Measurements from ENCODE around the gene MPEG1. TPM values are rescaled to one million over a fixed set of nuclear protein-coding genes. Genes with fewer than 3 reads are reported as not detected.
A peak's percentile ranks its signal among the peaks of the same experiment; 100 is the strongest.

MPEG1 gene
- total and polyA plus RNA-seq, 7 donors: 0.82 to 6.1 (median 3.8) TPM

- H3K9me3 ChIP-seq: no peaks in the 10 kb centered on the region
- ATAC-seq: no peak
- no peaks in the 10 kb centered on the region for H3K36me3 ChIP-seq (ENCODE audit: insufficient read depth in 1 of 2, low read depth in 1 of 2)
- TF ChIP-seq, protein P1, sequence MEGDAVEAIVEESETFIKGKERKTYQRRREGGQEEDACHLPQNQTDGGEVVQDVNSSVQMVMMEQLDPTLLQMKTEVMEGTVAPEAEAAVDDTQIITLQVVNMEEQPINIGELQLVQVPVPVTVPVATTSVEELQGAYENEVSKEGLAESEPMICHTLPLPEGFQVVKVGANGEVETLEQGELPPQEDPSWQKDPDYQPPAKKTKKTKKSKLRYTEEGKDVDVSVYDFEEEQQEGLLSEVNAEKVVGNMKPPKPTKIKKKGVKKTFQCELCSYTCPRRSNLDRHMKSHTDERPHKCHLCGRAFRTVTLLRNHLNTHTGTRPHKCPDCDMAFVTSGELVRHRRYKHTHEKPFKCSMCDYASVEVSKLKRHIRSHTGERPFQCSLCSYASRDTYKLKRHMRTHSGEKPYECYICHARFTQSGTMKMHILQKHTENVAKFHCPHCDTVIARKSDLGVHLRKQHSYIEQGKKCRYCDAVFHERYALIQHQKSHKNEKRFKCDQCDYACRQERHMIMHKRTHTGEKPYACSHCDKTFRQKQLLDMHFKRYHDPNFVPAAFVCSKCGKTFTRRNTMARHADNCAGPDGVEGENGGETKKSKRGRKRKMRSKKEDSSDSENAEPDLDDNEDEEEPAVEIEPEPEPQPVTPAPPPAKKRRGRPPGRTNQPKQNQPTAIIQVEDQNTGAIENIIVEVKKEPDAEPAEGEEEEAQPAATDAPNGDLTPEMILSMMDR (IDR thresholded peaks at IDR 0.05): no peak
- no peaks in the 10 kb centered on the region for H3K4me1 ChIP-seq
- no peak overlapping the region for H3K4me3 ChIP-seq
- H3K27me3 ChIP-seq (ENCODE audit: insufficient read depth in 3 of 3, low read length in 2 of 3): no peaks in the 10 kb centered on the region
- no peak for DNase-seq
- 90 to 98% (median 92%) methylated on average over 2 of the region's 2 CpGs for WGBS, 3 donors
- intact Hi-C loops (cut with DNase I): no loop called here
- no peak overlapping the region for H3K27ac ChIP-seq
These were observed 1.6 kb upstream of the MPEG1 start for GRCh38 chr11:59214141-59214893.

- no peaks in the 10 kb centered on the region for H3K9me3 ChIP-seq
- H3K4me1 ChIP-seq: no peaks in the 10 kb centered on the region
- no peaks in the 10 kb centered on the region for H3K27me3 ChIP-seq (ENCODE audit: insufficient read depth in 3 of 3, low read length in 2 of 3)
- H3K36me3 ChIP-seq (ENCODE audit: insufficient read depth in 1 of 2, low read depth in 1 of 2): no peaks in the 10 kb centered on the region
- peak overlapping the region; percentile 19 for H3K4me3 ChIP-seq
- intact Hi-C loops (cut with DNase I): no loop called here
- WGBS, 3 donors: 89 to 91% (median 90%) methylated on average over 7 of the region's 7 CpGs
- DNase-seq: no peak
- H3K27ac ChIP-seq: no peak overlapping the region
- TF ChIP-seq, protein P1 (IDR thresholded peaks at IDR 0.05): no peak
- no peak for ATAC-seq
These were observed 505 bp downstream of the MPEG1 start for GRCh38 chr11:59212222-59212621.

- intact Hi-C loops (cut with DNase I): loop anchor here (1.0 to 5.0 kb wide), 2 partner anchors 37 kb away; partner anchors contain the start of gene DTX4 (in 2 of the 2)
- H3K36me3 ChIP-seq (ENCODE audit: insufficient read depth in 1 of 2, low read depth in 1 of 2): peaks cover 0 to 6% of the 10 kb centered on the region in 2 donors
- H3K27me3 ChIP-seq (ENCODE audit: insufficient read depth in 3 of 3, low read length in 2 of 3): peaks cover 0 to 7% (median 0%) of the 10 kb centered on the region in 3 donors
- 44 to 77% (median 48%) methylated on average over 2 of the region's 2 CpGs for WGBS, 3 donors
- H3K4me1 ChIP-seq: no peaks in the 10 kb centered on the region
- no peaks in the 10 kb centered on the region for H3K9me3 ChIP-seq
- ATAC-seq (no peak), DNase-seq (no peak)
- no peak overlapping the region for H3K27ac ChIP-seq
- TF ChIP-seq, protein P1 (IDR thresholded peaks at IDR 0.05): no peak
- H3K4me3 ChIP-seq: peak overlapping the region; percentile 15
These were observed 3.8 kb downstream of the MPEG1 start for GRCh38 chr11:59208956-59209355.

DNA sequence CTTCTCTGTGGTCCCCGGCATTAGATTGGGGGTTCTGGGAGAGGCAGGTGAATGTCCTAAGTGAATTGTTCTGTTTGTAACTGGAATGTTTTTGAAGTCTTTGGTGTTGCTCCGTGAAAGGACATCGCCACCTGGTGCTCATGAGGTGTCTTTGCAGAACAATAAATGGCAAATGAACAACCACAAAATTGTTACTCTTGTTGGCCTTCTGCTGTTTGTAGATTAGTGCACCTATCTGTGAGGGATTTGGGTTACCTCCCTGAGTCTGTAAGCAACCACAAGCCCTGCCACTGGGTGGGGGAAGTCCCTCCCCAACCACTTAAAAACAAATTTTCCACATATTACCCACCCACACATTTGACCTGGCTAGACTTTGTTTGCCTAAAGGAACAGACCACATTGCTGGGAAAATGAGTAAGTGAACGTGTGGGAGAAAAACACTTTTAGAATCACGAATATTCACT lies 4.7 kb downstream of the MPEG1 start:
- H3K27ac ChIP-seq: no peak overlapping the region
- peak overlapping the region; percentile 15 for H3K4me3 ChIP-seq
- peak in 2 of 4 donors; percentile 34 to 63 for ATAC-seq

More for the DNA sequence above, 4.7 kb downstream of the MPEG1 start:
- no peak for DNase-seq
- intact Hi-C loops (cut with DNase I): loop anchor here (1.0 to 5.0 kb wide), 2 partner anchors 36 kb away; partner anchors contain the start of gene DTX4 (in 2 of the 2)
- Histone ChIP-seq H3K9me3 (no peaks in the 10 kb centered on the region), H3K4me1 (no peaks in the 10 kb centered on the region), H3K27me3 (ENCODE audit: insufficient read depth in 3 of 3, low read length in 2 of 3) (peaks cover 0 to 7% (median 0%) of the 10 kb centered on the region in 3 donors), H3K36me3 (ENCODE audit: insufficient read depth in 1 of 2, low read depth in 1 of 2) (peaks cover 0 to 8% of the 10 kb centered on the region in 2 donors)
- TF ChIP-seq, protein P1 (IDR thresholded peaks at IDR 0.05): peak; percentile 64
- 7 to 18% (median 12%) methylated on average over 5 of the region's 5 CpGs for WGBS, 3 donors

All from psoas muscle (tissue), 8 donors.